ENCODE measurements around the gene RPL14.

The RPL14 gene

GRCh38 chr3:40452876-40453730 lies 4.0 kb upstream of the RPL14 start:
- Histone ChIP-seq H3K9me3 (ENCODE audit: control insufficient read depth, low read length) (no peaks in the 10 kb centered on the region), H3K79me2 (peaks cover 7% of the 10 kb centered on the region), H3K36me3 (ENCODE audit: control insufficient read depth, insufficient read depth, low read length) (no peaks in the 10 kb centered on the region)

GRCh38 chr3:40453933-40454332 lies 3.2 kb upstream of the RPL14 start:
- Histone ChIP-seq H3K9ac (no peak overlapping the region), H3K4me1 (peaks cover 17% of the 10 kb centered on the region), H2AFZ (peak overlapping the region; percentile 76), H3K27me3 (ENCODE audit: control insufficient read depth, insufficient read depth, low read length) (no peaks in the 10 kb centered on the region), H3K4me3 (ENCODE audit: low read depth, low read length) (peak overlapping the region; percentile 79), H3K4me2 (ENCODE audit: low read length) (peak overlapping the region; percentile 92), H3K79me2 (peaks cover 9% of the 10 kb centered on the region), H3K9me3 (ENCODE audit: control insufficient read depth, low read length) (no peaks in the 10 kb centered on the region), H3K27ac (no peak overlapping the region), H3K36me3 (ENCODE audit: control insufficient read depth, insufficient read depth, low read length) (no peaks in the 10 kb centered on the region)
- TF ChIP-seq CTCF (IDR thresholded peaks at IDR 0.05) = no peak

More at GRCh38 chr3:40452876-40453730, 4.0 kb upstream of the RPL14 start:
- Histone ChIP-seq H3K27ac (peak overlapping the region; percentile 95), H3K4me2 (ENCODE audit: low read length) (peak overlapping the region; percentile 92), H3K9ac (peak overlapping the region; percentile 97), H2AFZ (peak overlapping the region; percentile 97), H3K27me3 (ENCODE audit: control insufficient read depth, insufficient read depth, low read length) (no peaks in the 10 kb centered on the region), H3K4me1 (peaks cover 12% of the 10 kb centered on the region), H3K4me3 (ENCODE audit: low read depth, low read length) (peak overlapping the region; percentile 79)
- no peak for TF ChIP-seq CTCF (IDR thresholded peaks at IDR 0.05)

- Histone ChIP-seq H3K9ac (no peak overlapping the region), H3K4me2 (ENCODE audit: low read length) (no peak overlapping the region), H3K36me3 (ENCODE audit: control insufficient read depth, insufficient read depth, low read length) (no peaks in the 10 kb centered on the region), H3K27ac (no peak overlapping the region), H3K9me3 (ENCODE audit: control insufficient read depth, low read length) (no peaks in the 10 kb centered on the region), H3K4me3 (ENCODE audit: low read depth, low read length) (no peak overlapping the region), H2AFZ (no peak overlapping the region), H3K4me1 (peaks cover 17% of the 10 kb centered on the region), H3K27me3 (ENCODE audit: control insufficient read depth, insufficient read depth, low read length) (no peaks in the 10 kb centered on the region), H3K79me2 (peaks cover 9% of the 10 kb centered on the region)
- TF ChIP-seq CTCF (IDR thresholded peaks at IDR 0.05) = no peak
These were observed 1.8 kb upstream of the RPL14 start for GRCh38 chr3:40455328-40455727.

- no peak for TF ChIP-seq CTCF (IDR thresholded peaks at IDR 0.05)
- H3K4me3 ChIP-seq (ENCODE audit: low read depth, low read length) = peak overlapping the region; percentile 95
These were observed 730 bp upstream of the RPL14 start for GRCh38 chr3:40456279-40456939.

More at GRCh38 chr3:40456279-40456939, 730 bp upstream of the RPL14 start:
- Histone ChIP-seq H3K27ac (peak overlapping the region; percentile 76), H3K36me3 (ENCODE audit: control insufficient read depth, insufficient read depth, low read length) (no peaks in the 10 kb centered on the region), H3K79me2 (peaks cover 9% of the 10 kb centered on the region), H2AFZ (peak overlapping the region; percentile 88), H3K9me3 (ENCODE audit: control insufficient read depth, low read length) (no peaks in the 10 kb centered on the region), H3K9ac (no peak overlapping the region), H3K4me2 (ENCODE audit: low read length) (peak overlapping the region; percentile 77), H3K4me1 (peaks cover 17% of the 10 kb centered on the region), H3K27me3 (ENCODE audit: control insufficient read depth, insufficient read depth, low read length) (no peaks in the 10 kb centered on the region)

All from parathyroid adenoma (tissue), 2 donors.